HepG2 (cell line): ENCODE data around the gene LRP10. TPM values are rescaled to one million over a fixed set of nuclear protein-coding genes. Genes with fewer than 3 reads are reported as not detected.
A peak's percentile ranks its signal among the peaks of the same experiment; 100 is the strongest.

Source experiments
- ATAC-seq: fragments of 200-7000 bp; cut with Tn5 transposase; 3 replicates; pipeline ENCODE4 v1.9.1; 2020; ENCODE audit warnings: mild to moderate bottlenecking, moderate library complexity
- BruUV-seq: library from RNA; stranded (reverse); fragments of 400-500 nt; replicated peaks from 2 replicates; lab custom pipeline; 2021; lab: Mats Ljungman, UMichigan
- CTCF ChIA-PET: fragments of 300-600 bp; formaldehyde crosslinking; extraction: SDS; loops from one replicate; lab custom pipeline; 2021; ENCODE audit warnings: low total read pairs, inconsistent platforms, low intra/inter-chr PET ratio; lab: Yijun Ruan, JAX
- POLR2A ChIA-PET: fragments of 350-600 bp; sonication (Branson Sonifier 250); formaldehyde crosslinking; loops from one replicate; lab custom pipeline; 2020; ENCODE audit warnings: antibody characterized with exemption, inconsistent platforms; lab: Yijun Ruan, JAX
- DNase-seq: peaks from one replicate; pipeline ENCODE4 v3.0.0-alpha.2; 2015; ENCODE audit warnings: low spot score
- FAIRE-seq: peaks from 3 replicates; lab custom pipeline; 2011; peaks lifted over from hg19 to GRCh38; lab: Jason Lieb, UNC
- H2AFZ ChIP-seq: one replicate; pipeline ENCODE4 v1.6.1; 2011; ENCODE audit warnings: low read length, inconsistent platforms
- H3K27ac ChIP-seq: fragments of 300-600 bp; 3 replicates; pipeline ENCODE4 v1.8.0; 2011; ENCODE audit warnings: mixed run types, mild to moderate bottlenecking, mixed read lengths, low read length, inconsistent platforms; ENCODE audit not compliant: insufficient read depth; ENCODE audit errors: extremely low read length
- H3K27me3 ChIP-seq, 2 experiments: fragments of 200-600 bp in 1 of 2; 2 replicates in 1 of 2; 3 replicates in 1 of 2; pipeline versions ENCODE4 v1.6.0 to v1.8.0; 2011; ENCODE audit warnings: low read length in 2 of 2, mild to moderate bottlenecking in 2 of 2, moderate library complexity in 2 of 2, inconsistent platforms in 1 of 2; ENCODE audit not compliant: insufficient read depth in 2 of 2, control insufficient read depth in 1 of 2
- H3K36me3 ChIP-seq, 2 experiments: fragments of 200-600 bp in 1 of 2; replicated peaks in 1 of 2; 2 replicates in 1 of 2; 3 replicates in 1 of 2; pipeline versions ENCODE4 v1.5.1 to v1.8.0; 2011; ENCODE audit warnings: low read length in 2 of 2, inconsistent platforms in 1 of 2; ENCODE audit not compliant: insufficient read depth in 2 of 2, control insufficient read depth in 1 of 2
- H3K4me1 ChIP-seq: 2 replicates; pipeline ENCODE4 v1.5.1; 2012; ENCODE audit warnings: low read length, inconsistent platforms; ENCODE audit not compliant: insufficient read depth
- H3K4me2 ChIP-seq: 2 replicates; pipeline ENCODE4 v1.6.0; 2011; ENCODE audit warnings: low read depth, low read length, inconsistent platforms
- H3K4me3 ChIP-seq, 3 experiments: fragments of 200-600 bp in 1 of 3; sonication (generic), shearing (Covaris generic) in 1 of 3; replicated peaks in 1 of 3; 2 replicates each; pipeline ENCODE4 v1.5.1; 2011 to 2016; ENCODE audit warnings: low read length in 3 of 3, inconsistent platforms in 2 of 3, low read depth in 2 of 3, mild to moderate bottlenecking in 2 of 3, control low read depth in 1 of 3, mixed read lengths in 1 of 3; ENCODE audit not compliant: insufficient read depth in 1 of 3
- H3K79me2 ChIP-seq: one replicate; pipeline ENCODE4 v1.6.1; 2011; ENCODE audit warnings: low read length, inconsistent platforms; ENCODE audit not compliant: insufficient read depth
- H3K9ac ChIP-seq: 2 replicates; pipeline ENCODE4 v1.6.0; 2011; ENCODE audit warnings: mild to moderate bottlenecking, low read depth, low read length, inconsistent platforms; ENCODE audit not compliant: insufficient read depth
- H3K9me3 ChIP-seq: 2 replicates; pipeline ENCODE4 v1.5.1; 2012; ENCODE audit warnings: mild to moderate bottlenecking, low read length
- H4K20me1 ChIP-seq: 2 replicates; pipeline ENCODE4 v1.6.0; 2011; ENCODE audit warnings: inconsistent platforms, mild to moderate bottlenecking, low read length, moderate library complexity; ENCODE audit not compliant: insufficient read depth
- ARID5B ChIP-seq: IDR thresholded peaks from 2 replicates; pipeline ENCODE4 v1.4.0; 2020; ENCODE audit warnings: mild to moderate bottlenecking, missing genetic modification reagents
- ERF ChIP-seq: IDR thresholded peaks from 2 replicates; pipeline ENCODE4 v1.6.1; 2018; ENCODE audit warnings: missing biosample characterization, missing genetic modification reagents
- HNF4A ChIP-seq: sonication (generic); formaldehyde crosslinking; IDR thresholded peaks from 2 replicates; pipeline ENCODE4 v1.4.0; 2020; ENCODE audit warnings: missing genetic modification reagents
- HNRNPLL ChIP-seq: fragments of 200-400 bp; formaldehyde crosslinking; IDR thresholded peaks from 2 replicates; pipeline ENCODE4 v1.6.1; 2017; ENCODE audit warnings: mild to moderate bottlenecking, low read depth, low read length; ENCODE audit not compliant: poor library complexity, severe bottlenecking
- HOXA3 ChIP-seq: sonication (generic); formaldehyde crosslinking; IDR thresholded peaks from 2 replicates; pipeline ENCODE4 v1.5.0; 2020; ENCODE audit warnings: missing genetic modification reagents
- KDM2A ChIP-seq: sonication (generic); formaldehyde crosslinking; IDR thresholded peaks from 2 replicates; pipeline ENCODE4 v1.4.0; 2020; ENCODE audit warnings: low read depth, missing genetic modification reagents, borderline replicate concordance
- MAFK ChIP-seq, 2 experiments: IDR thresholded peaks in 1 of 2; conservative IDR thresholded peaks in 1 of 2; 2 replicates each; pipeline ENCODE4 v1.6.1; 2011; ENCODE audit warnings: improper control_type of control experiment in 2 of 2, low read length in 2 of 2
- MYNN ChIP-seq: sonication (generic); formaldehyde crosslinking; IDR thresholded peaks from 2 replicates; pipeline ENCODE4 v1.4.0; 2020; ENCODE audit warnings: mild to moderate bottlenecking, low read depth, missing genetic modification reagents
- NR2C2 ChIP-seq: sonication (generic); formaldehyde crosslinking; IDR thresholded peaks from 2 replicates; pipeline ENCODE4 v1.4.0; 2020; ENCODE audit warnings: missing genetic modification reagents, mild to moderate bottlenecking, moderate library complexity, borderline replicate concordance
- PAF1 ChIP-seq: IDR thresholded peaks from 2 replicates; pipeline ENCODE4 v1.6.1; 2016; ENCODE audit warnings: missing genetic modification reagents, missing compliant biosample characterization
- PHF8 ChIP-seq: sonication (generic); formaldehyde crosslinking; IDR thresholded peaks from 2 replicates; pipeline ENCODE4 v1.5.0; 2020; ENCODE audit warnings: missing genetic modification reagents
- RORA ChIP-seq: sonication (generic); formaldehyde crosslinking; IDR thresholded peaks from 2 replicates; pipeline ENCODE4 v1.5.0; 2020; ENCODE audit warnings: mild to moderate bottlenecking, missing genetic modification reagents, moderate library complexity
- SAFB2 ChIP-seq: sonication (generic); formaldehyde crosslinking; IDR thresholded peaks from 2 replicates; pipeline ENCODE4 v1.5.1; 2020; ENCODE audit warnings: missing genetic modification reagents, low read depth, mild to moderate bottlenecking, borderline replicate concordance
- SIX4 ChIP-seq: sonication (generic); formaldehyde crosslinking; IDR thresholded peaks from 2 replicates; pipeline ENCODE4 v1.4.0; 2020; ENCODE audit warnings: missing genetic modification reagents
- SPEN ChIP-seq: sonication (generic); formaldehyde crosslinking; IDR thresholded peaks from 2 replicates; pipeline ENCODE4 v1.5.1; 2020; ENCODE audit warnings: low read depth, mild to moderate bottlenecking, missing genetic modification reagents
- YEATS4 ChIP-seq: sonication (generic); formaldehyde crosslinking; IDR thresholded peaks from 2 replicates; pipeline ENCODE4 v1.4.0; 2020; ENCODE audit warnings: missing genetic modification reagents, borderline replicate concordance
- ZNF574 ChIP-seq: sonication (generic); formaldehyde crosslinking; IDR thresholded peaks from 2 replicates; pipeline ENCODE4 v1.4.0; 2020; ENCODE audit warnings: missing genetic modification reagents
- WGBS: methylation state at CpG from one replicate; pipeline ENCODE4 v1.1.6; 2017; ENCODE audit warnings: low lambda C conversion rate; 5-methylcytosine and 5-hydroxymethylcytosine counted together
- in situ Hi-C: cut with HindIII; loops from 2 replicates; pipeline ENCODE4 v1.10.0; 2017; ENCODE audit warnings: low pct_unique_long_range_greater_than_20kb; ENCODE audit not compliant: extremely low pct_ligation_motif_present
- intact Hi-C: fragments of 100-400 bp; cut with micrococcal nuclease; formaldehyde crosslinking; loops from one replicate; pipeline ENCODE4 v1.10.0; 2022; ENCODE audit not compliant: unreplicated experiment
- polyA plus RNA-seq, 8 experiments: library from polyadenylated mRNA; depleted of rRNA in 3 of 8; stranded (reverse) in 7 of 8; unstranded in 1 of 8; fragments of >200 nt; fragmentation: Illumina TruSeq in 4 of 8; extraction: Trizol in 4 of 8; gene quantifications; 2 replicates each; pipeline versions ENCODE4 v1.2.1 to v1.2.3, GENCODE V29; 2011 to 2016; ENCODE audit warnings: low read depth in 4 of 8, missing spikeins in 1 of 8, mixed read lengths in 1 of 8; ENCODE audit not compliant: insufficient read depth in 1 of 8
- total RNA-seq, 5 experiments: library from RNA; depleted of rRNA; stranded (reverse); fragments of >200 nt; fragmentation: Illumina TruSeq; extraction: Trizol; gene quantifications; 2 replicates each; pipeline ENCODE4 v1.2.3, GENCODE V29; 2016; ENCODE audit warnings: low read depth in 1 of 5

LRP10 gene
- total and polyA plus RNA-seq, 2 of the 13 experiments (the other 11 are each of a cell fraction or from before 2014, with no cell fraction given): 16.9 to 45.2 TPM

- Histone ChIP-seq H3K4me2 (peak overlapping the region; percentile 66), H3K4me1 (peaks cover 60% of the 10 kb centered on the region), H3K9me3 (no peaks in the 10 kb centered on the region), H3K9ac (peak overlapping the region; percentile 14; the same call in 1 of the 2 replicates), H3K79me2 (no peaks in the 10 kb centered on the region), H3K27me3 (peaks cover 0 to 3% of the 10 kb centered on the region in 2 experiments; a peak in 1 of 5 replicates), H3K4me3 (peak overlapping the region in 1 of 3 experiments; percentile 0; a peak in 2 of 6 replicates), H4K20me1 (no peaks in the 10 kb centered on the region), H2AFZ (peak overlapping the region; percentile 45), H3K27ac (no peak overlapping the region), H3K36me3 (no peaks in the 10 kb centered on the region)
- intact Hi-C loops: no loop called here
- no TSS peak for BruUV-seq
- POLR2A ChIA-PET: interaction anchor here (1.0 to 5.0 kb wide), 9 partner anchors 10 to 236 kb away, joined by 3 to 26 read pairs (median 5); partner anchors contain the start of genes AJUBA, DAD1, LRP10 and OXA1L
- in situ Hi-C loops: loop anchor here (5.0 kb wide), 1 partner anchor 77 kb away; no protein-coding TSS in a partner anchor
- 20% methylated on average over 8 of the region's 8 CpGs for WGBS
- peak; percentile 2; the same call in 2 of the 3 replicates for ATAC-seq
- CTCF ChIA-PET: interaction anchor here (6.1 kb wide), 1 partner anchor 28 kb away, joined by 141 read pairs; no protein-coding TSS in a partner anchor
- DNase-seq: peak; percentile 85
- no peak for FAIRE-seq
- TF ChIP-seq ARID5B (CRISPR knock-in tag): peak; percentile 3; the same call in 1 of the 2 replicates
- TF ChIP-seq NR2C2 (CRISPR knock-in tag): 0 out of 2 replicates have a peak, but pooled peaks have one; percentile 21
- 0 out of 2 replicates have a peak, but pooled peaks have one; percentile 12 for TF ChIP-seq SIX4 (CRISPR knock-in tag)
- 0 out of 2 replicates have a peak, but pooled peaks have one; percentile 22 for TF ChIP-seq SPEN (CRISPR knock-in tag)
- TF ChIP-seq HNRNPLL: no peak
- 0 out of 4 replicates have a peak, but pooled peaks have one; percentile 17 to 23 for TF ChIP-seq MAFK (conservative IDR thresholded peaks at IDR 0.05 in 1 of 2, IDR thresholded peaks at IDR 0.05 in 1 of 2; ENCODE audit: low read length in 2 of 2)
- TF ChIP-seq HNF4A (CRISPR knock-in tag): peak; percentile 6; the same call in 1 of the 2 replicates
- 0 out of 2 replicates have a peak, but pooled peaks have one; percentile 2 for TF ChIP-seq PHF8 (CRISPR knock-in tag)
- TF ChIP-seq SAFB2 (CRISPR knock-in tag): no peak
- TF ChIP-seq RORA (CRISPR knock-in tag): no peak
- no peak for TF ChIP-seq MYNN
- peak; percentile 41; the same call in 1 of the 2 replicates for TF ChIP-seq KDM2A (CRISPR knock-in tag)
- TF ChIP-seq ZNF574: no peak; the same call in 1 of the 2 replicates
- TF ChIP-seq HOXA3 (CRISPR knock-in tag): peak; percentile 50; the same call in 1 of the 2 replicates
- TF ChIP-seq PAF1 (CRISPR knock-in tag): no peak
- peak; percentile 15; the same call in 1 of the 2 replicates for TF ChIP-seq YEATS4
- no peak for TF ChIP-seq ERF (CRISPR knock-in tag)
Observed at GRCh38 chr14:22824711-22825359, 46.7 kb upstream of the LRP10 start.
